ENCODE data around the gene AGBL4.

- TF ChIP-seq PAWR (CRISPR knock-in tag; IDR thresholded peaks at IDR 0.05; ENCODE audit: borderline replicate concordance), result no peak
- no peak for TF ChIP-seq MAF1 (CRISPR knock-in tag; IDR thresholded peaks at IDR 0.05; ENCODE audit: borderline replicate concordance)
- TF ChIP-seq HDAC2 (CRISPR knock-in tag; IDR thresholded peaks at IDR 0.05), result no peak
- TF ChIP-seq, protein P1, sequence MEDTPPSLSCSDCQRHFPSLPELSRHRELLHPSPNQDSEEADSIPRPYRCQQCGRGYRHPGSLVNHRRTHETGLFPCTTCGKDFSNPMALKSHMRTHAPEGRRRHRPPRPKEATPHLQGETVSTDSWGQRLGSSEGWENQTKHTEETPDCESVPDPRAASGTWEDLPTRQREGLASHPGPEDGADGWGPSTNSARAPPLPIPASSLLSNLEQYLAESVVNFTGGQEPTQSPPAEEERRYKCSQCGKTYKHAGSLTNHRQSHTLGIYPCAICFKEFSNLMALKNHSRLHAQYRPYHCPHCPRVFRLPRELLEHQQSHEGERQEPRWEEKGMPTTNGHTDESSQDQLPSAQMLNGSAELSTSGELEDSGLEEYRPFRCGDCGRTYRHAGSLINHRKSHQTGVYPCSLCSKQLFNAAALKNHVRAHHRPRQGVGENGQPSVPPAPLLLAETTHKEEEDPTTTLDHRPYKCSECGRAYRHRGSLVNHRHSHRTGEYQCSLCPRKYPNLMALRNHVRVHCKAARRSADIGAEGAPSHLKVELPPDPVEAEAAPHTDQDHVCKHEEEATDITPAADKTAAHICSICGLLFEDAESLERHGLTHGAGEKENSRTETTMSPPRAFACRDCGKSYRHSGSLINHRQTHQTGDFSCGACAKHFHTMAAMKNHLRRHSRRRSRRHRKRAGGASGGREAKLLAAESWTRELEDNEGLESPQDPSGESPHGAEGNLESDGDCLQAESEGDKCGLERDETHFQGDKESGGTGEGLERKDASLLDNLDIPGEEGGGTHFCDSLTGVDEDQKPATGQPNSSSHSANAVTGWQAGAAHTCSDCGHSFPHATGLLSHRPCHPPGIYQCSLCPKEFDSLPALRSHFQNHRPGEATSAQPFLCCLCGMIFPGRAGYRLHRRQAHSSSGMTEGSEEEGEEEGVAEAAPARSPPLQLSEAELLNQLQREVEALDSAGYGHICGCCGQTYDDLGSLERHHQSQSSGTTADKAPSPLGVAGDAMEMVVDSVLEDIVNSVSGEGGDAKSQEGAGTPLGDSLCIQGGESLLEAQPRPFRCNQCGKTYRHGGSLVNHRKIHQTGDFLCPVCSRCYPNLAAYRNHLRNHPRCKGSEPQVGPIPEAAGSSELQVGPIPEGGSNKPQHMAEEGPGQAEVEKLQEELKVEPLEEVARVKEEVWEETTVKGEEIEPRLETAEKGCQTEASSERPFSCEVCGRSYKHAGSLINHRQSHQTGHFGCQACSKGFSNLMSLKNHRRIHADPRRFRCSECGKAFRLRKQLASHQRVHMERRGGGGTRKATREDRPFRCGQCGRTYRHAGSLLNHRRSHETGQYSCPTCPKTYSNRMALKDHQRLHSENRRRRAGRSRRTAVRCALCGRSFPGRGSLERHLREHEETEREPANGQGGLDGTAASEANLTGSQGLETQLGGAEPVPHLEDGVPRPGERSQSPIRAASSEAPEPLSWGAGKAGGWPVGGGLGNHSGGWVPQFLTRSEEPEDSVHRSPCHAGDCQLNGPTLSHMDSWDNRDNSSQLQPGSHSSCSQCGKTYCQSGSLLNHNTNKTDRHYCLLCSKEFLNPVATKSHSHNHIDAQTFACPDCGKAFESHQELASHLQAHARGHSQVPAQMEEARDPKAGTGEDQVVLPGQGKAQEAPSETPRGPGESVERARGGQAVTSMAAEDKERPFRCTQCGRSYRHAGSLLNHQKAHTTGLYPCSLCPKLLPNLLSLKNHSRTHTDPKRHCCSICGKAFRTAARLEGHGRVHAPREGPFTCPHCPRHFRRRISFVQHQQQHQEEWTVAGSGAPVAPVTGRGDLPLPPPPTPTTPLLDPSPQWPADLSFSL (CRISPR knock-in tag; IDR thresholded peaks at IDR 0.05), result no peak
- no peak for TF ChIP-seq MAFG (CRISPR knock-in tag; IDR thresholded peaks at IDR 0.05)
- no peak for TF ChIP-seq ZNF609 (CRISPR knock-in tag; IDR thresholded peaks at IDR 0.05; ENCODE audit: borderline replicate concordance)
- no peak for TF ChIP-seq ZFAT (CRISPR knock-in tag; conservative IDR thresholded peaks at IDR 0.05)
- TF ChIP-seq KAT7 (CRISPR knock-in tag; IDR thresholded peaks at IDR 0.05; ENCODE audit: borderline replicate concordance), result no peak
- no peak for TF ChIP-seq RFX1 (IDR thresholded peaks at IDR 0.05)
- TF ChIP-seq ZNF382 (CRISPR knock-in tag; IDR thresholded peaks at IDR 0.05; ENCODE audit: borderline replicate concordance), result no peak
- TF ChIP-seq CEBPB (IDR thresholded peaks at IDR 0.05; ENCODE audit: borderline replicate concordance, low read depth, low read length), result no peak
- no peak for TF ChIP-seq PRDM10 (CRISPR knock-in tag; IDR thresholded peaks at IDR 0.05; ENCODE audit: low read depth)
- no peak for TF ChIP-seq HMG20A (CRISPR knock-in tag; IDR thresholded peaks at IDR 0.05; ENCODE audit: borderline replicate concordance)
Observed at GRCh38 chr1:48841966-48842365, 1181.8 kb downstream of the AGBL4 start.
